Measurements from ENCODE around the gene SST.
A peak's percentile ranks its signal among the peaks of the same experiment; 100 is the strongest.
"Not testable (repeated sequence)": the region's sequence is repeated elsewhere in the genome, so short reads cannot be mapped to it uniquely, and the experiment has no call there.

SST gene

DNA sequence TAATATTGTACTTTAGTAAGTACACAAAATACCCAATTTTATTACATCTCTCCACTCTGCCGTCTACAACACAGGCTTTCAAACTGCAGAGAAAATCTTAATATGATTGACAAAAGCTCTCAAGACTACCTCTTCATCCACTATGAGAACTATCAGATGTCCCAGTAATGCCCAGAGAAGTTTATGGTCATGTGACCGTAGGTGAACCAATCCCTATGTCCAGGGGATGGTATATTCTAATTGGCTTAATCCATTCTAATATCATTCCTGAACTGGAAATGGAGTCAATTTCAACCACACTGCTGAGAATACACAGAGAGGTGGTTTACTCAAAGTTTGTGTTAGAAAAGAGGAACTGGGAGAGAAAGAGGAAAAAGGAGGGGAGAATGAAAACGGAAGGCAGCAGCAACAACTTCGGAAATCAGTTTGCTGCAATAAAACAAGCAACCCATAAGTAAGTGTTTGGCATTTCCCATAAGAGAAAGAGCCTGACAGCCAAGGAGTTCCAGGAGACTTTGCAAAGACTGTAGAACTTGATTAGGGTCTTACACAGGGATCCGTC, 7.3 kb downstream of the SST start:
- CTCF ChIA-PET = interaction anchor here (1.3 to 3.1 kb wide), 2 partner anchors 16 to 345 kb away, joined by 3 to 22 read pairs; no protein-coding TSS in a partner anchor
- no peak for DNase-seq (ENCODE audit: extremely low spot score)
- TF ChIP-seq, protein P1, sequence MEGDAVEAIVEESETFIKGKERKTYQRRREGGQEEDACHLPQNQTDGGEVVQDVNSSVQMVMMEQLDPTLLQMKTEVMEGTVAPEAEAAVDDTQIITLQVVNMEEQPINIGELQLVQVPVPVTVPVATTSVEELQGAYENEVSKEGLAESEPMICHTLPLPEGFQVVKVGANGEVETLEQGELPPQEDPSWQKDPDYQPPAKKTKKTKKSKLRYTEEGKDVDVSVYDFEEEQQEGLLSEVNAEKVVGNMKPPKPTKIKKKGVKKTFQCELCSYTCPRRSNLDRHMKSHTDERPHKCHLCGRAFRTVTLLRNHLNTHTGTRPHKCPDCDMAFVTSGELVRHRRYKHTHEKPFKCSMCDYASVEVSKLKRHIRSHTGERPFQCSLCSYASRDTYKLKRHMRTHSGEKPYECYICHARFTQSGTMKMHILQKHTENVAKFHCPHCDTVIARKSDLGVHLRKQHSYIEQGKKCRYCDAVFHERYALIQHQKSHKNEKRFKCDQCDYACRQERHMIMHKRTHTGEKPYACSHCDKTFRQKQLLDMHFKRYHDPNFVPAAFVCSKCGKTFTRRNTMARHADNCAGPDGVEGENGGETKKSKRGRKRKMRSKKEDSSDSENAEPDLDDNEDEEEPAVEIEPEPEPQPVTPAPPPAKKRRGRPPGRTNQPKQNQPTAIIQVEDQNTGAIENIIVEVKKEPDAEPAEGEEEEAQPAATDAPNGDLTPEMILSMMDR (IDR thresholded peaks at IDR 0.05; ENCODE audit: control extremely low read depth, extremely low read depth, low read depth, missing control alignments) = no peak
- POLR2A ChIA-PET = no interaction called here

DNA sequence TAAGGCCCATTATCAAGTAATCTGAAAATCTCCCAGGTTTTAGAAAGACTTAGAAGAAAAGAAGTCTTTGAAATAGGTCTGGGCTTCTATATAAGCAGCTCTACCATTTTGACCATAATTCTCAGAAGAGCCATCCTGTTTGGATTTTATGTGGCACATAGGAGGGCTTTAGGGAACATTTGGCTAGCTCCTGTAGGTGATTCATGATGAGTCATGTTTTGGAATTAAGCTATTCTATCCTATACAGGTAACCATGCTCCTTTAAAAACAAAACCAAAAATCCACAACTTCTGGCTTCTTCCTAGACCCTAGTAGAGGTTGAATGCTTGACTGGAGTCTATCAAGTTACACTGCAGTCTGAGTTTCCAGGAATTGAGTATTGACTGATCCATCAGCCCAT, 8.9 kb downstream of the SST start:
- TF ChIP-seq, protein P1 (IDR thresholded peaks at IDR 0.05; ENCODE audit: control extremely low read depth, extremely low read depth, low read depth, missing control alignments) = no peak
- ChIA-PET CTCF (interaction anchor here (0.7 to 1.6 kb wide), 6 partner anchors 14 to 343 kb away, joined by 3 to 7 read pairs (median 4); no protein-coding TSS in a partner anchor), POLR2A (no interaction called here)
- DNase-seq (ENCODE audit: extremely low spot score) = no peak

DNA sequence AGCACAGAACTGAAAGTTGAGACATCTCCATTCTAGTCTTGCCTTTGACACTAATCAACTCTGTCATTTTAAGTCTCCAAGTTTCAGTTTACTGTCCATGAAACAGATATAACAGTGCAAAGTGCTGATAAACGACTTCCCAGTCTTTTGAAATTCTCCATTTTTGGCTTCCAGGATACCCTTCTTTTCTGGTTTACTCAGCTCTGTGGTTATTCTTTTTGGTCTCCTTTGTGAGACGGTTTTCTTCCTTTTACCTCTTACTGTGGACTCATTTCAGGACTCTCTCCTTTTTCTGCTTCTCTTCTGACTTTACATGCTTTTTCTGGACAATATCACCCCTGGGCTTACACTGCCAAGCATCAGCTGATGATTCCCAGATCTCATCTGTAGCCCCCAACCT, 18.9 kb downstream of the SST start:
- POLR2A ChIA-PET = no interaction called here
- CTCF ChIA-PET = interaction anchor here (1.2 to 1.4 kb wide), 3 partner anchors 10 to 332 kb away, joined by 3 to 4 read pairs (median 3); no protein-coding TSS in a partner anchor
- TF ChIP-seq, protein P1 (IDR thresholded peaks at IDR 0.05; ENCODE audit: control extremely low read depth, extremely low read depth, low read depth, missing control alignments) = no peak

DNA sequence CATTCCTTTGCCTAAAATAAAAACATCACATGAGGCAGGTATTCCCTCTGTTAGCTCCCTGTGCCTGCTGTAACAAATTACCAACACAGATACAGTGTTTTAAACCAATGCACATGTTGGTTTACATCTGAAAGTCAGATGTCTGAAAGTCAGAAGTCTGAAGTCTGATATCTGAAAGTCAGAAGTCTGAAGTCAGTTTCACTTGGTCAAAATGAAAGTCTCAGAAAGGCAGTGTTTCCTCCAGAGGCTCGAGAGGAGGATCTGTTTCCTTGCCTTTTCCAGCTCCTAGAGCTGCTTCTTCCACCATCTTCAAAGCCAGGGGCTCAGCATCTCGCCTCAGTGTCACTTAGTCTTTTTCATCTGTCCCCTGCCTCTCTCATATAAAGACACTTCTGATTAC, 22.0 kb downstream of the SST start:
- TF ChIP-seq, protein P1 (IDR thresholded peaks at IDR 0.05; ENCODE audit: control extremely low read depth, extremely low read depth, low read depth, missing control alignments) = no peak
- ChIA-PET CTCF (interaction anchor here (1.4 to 2.7 kb wide), 2 partner anchors 31 to 329 kb away, joined by 3 to 11 read pairs; no protein-coding TSS in a partner anchor), POLR2A (interaction anchor here (0.7 kb wide), 1 partner anchor 97 kb away, joined by 11 read pairs; the partner anchor contains the start of gene BCL6)
- DNase-seq (ENCODE audit: extremely low spot score) = peak; percentile 8

More for the DNA sequence above, 18.9 kb downstream of the SST start:
- DNase-seq (ENCODE audit: extremely low spot score) = no peak

DNA sequence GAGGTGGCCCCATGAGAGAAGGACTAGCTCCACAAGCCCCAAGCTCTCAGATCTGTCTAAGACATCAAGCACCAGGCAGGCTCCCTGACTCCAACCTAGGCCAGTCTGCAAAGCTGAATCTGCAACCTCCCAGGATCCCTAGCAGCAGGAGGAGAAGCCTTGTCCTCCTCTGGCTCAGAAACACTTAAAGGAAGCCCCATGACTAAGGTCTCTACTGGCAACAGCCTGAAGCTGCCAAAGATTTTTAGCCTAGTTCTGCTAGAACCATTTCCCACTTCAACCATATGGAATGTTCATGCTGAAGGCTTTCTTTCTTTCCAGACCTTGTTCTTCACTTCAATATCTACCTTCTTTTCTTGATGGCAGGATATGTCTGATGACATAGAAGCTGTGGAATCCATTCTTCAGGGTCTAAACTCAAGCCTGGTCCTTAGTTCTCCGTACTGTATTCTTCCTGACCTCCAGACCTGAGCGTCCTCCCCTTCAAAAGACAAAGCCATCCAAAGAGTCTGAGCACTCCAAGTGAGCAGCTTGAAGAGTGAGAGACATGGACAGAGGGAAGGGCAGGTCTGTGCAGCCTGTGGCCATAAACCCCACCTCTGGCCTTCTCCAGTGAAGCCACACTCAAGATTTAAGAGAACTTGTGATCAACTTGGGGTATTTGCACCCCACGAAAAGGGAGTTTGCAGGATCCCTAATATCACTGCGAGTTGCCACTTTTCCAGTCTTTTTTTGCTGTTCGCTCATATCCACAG, 23.1 kb downstream of the SST start:
- ChIA-PET CTCF (interaction anchor here (1.4 to 2.7 kb wide), 3 partner anchors 15 to 328 kb away, joined by 3 to 11 read pairs (median 3); no protein-coding TSS in a partner anchor), POLR2A (interaction anchor here (0.7 kb wide), 1 partner anchor 98 kb away, joined by 11 read pairs; the partner anchor contains the start of gene BCL6)
- DNase-seq (ENCODE audit: extremely low spot score) = no peak
- TF ChIP-seq, protein P1 (IDR thresholded peaks at IDR 0.05; ENCODE audit: control extremely low read depth, extremely low read depth, low read depth, missing control alignments) = no peak

DNA sequence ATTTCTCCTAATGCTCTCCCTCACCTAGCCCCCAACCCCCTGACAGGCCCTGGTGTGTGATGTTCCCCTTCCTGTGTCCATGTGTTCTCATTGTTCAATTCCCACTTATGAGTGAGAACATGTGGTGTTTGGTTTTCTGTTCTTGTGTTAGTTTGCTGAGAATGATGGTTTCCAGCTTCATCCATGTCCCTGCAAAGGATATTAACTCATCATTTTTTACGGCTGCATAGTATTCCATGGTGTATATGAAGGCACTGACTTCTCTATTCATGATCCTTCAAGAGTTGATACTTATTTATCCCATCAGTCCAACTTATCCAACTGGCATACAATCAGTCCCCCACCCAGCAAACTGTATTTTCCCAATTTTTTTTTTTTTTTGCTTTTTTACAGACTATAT, 24.8 kb downstream of the SST start:
- POLR2A ChIA-PET; DNase-seq (ENCODE audit: extremely low spot score); CTCF ChIA-PET: not testable (repeated sequence)

DNA sequence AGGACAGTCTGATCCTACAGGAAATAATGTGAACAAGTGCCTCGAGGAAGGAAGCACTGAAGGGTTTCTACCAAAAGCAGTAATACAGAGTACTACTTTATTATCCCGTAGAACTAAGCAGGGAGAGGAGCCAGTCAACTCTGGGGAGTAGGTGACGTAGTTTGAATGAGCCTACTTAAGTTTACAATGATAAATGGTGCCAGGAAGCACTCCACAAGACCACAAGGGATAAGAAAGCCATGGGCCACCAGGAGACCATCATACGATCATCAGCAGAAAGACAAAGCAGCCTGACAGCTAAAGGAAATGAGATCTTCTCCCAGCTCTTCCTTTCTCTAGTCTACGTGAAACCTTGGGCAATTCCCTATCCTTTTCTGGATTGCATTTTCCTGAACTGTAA, 27.3 kb downstream of the SST start:
- no peak for DNase-seq (ENCODE audit: extremely low spot score)
- ChIA-PET POLR2A (no interaction called here), CTCF (interaction anchor here (1.0 to 2.7 kb wide), 3 partner anchors 21 to 324 kb away, joined by 3 to 11 read pairs (median 3); no protein-coding TSS in a partner anchor)
- TF ChIP-seq, protein P1 (IDR thresholded peaks at IDR 0.05; ENCODE audit: control extremely low read depth, extremely low read depth, low read depth, missing control alignments) = no peak

All from GM10248 (cell line).